ENCODE measurements around the gene ATP10B. TPM values are rescaled to one million over a fixed set of nuclear protein-coding genes. Genes with fewer than 3 reads are reported as not detected.

ATP10B gene
- polyA plus RNA-seq, 1 donor (not counting 4 experiments of a cell fraction or from before 2014, with no cell fraction given): 0.25 TPM

- FAIRE-seq: no peak
- Histone ChIP-seq H2AFZ (ENCODE audit: control insufficient read depth, low read length) (no peak overlapping the region), H4K20me1 (ENCODE audit: control insufficient read depth, extremely low read depth, insufficient read depth, low read length) (no peaks in the 10 kb centered on the region), H3K27ac (ENCODE audit: control insufficient read depth, insufficient read depth, low read length) (no peak overlapping the region), H3K4me1 (ENCODE audit: control insufficient read depth, extremely low read depth, insufficient read depth, low read length) (no peaks in the 10 kb centered on the region), H3K4me2 (ENCODE audit: control insufficient read depth, extremely low read depth, insufficient read depth, low read depth, low read length) (no peak overlapping the region), H3K36me3 (ENCODE audit: control insufficient read depth in 2 of 2, extremely low read depth in 1 of 2, insufficient read depth in 2 of 2, low read length in 2 of 2) (no peaks in the 10 kb centered on the region), H3K4me3 (ENCODE audit: control insufficient read depth in 2 of 3, extremely low read depth in 1 of 3, insufficient read depth in 2 of 3, low read depth in 1 of 3, low read length in 3 of 3) (no peak overlapping the region), H3K9me1 (ENCODE audit: control insufficient read depth, extremely low read depth, insufficient read depth, low read length) (no peaks in the 10 kb centered on the region), H3K9me3 (ENCODE audit: control insufficient read depth, low read depth, low read length) (no peaks in the 10 kb centered on the region), H3K79me2 (ENCODE audit: control insufficient read depth, insufficient read depth, low read length) (no peaks in the 10 kb centered on the region), H3K9ac (ENCODE audit: control insufficient read depth, extremely low read depth, insufficient read depth, low read length) (no peak overlapping the region), H3K27me3 (ENCODE audit: control insufficient read depth, extremely low read depth, insufficient read depth, low read length) (no peaks in the 10 kb centered on the region)
- TF ChIP-seq EZH2 (IDR thresholded peaks at IDR 0.05; ENCODE audit: low read length) (no peak), CTCF (optimal IDR thresholded peaks at IDR 0.05 in 1 of 3, IDR thresholded peaks at IDR 0.05 in 1 of 3, conservative IDR thresholded peaks at IDR 0.05 in 1 of 3; ENCODE audit: extremely low read depth in 1 of 3, insufficient read depth in 2 of 3, low read length in 3 of 3) (no peak)
- dilution Hi-C loops (cut with MboI; ENCODE audit: extremely low pct_ligation_motif_present, low sequenced_read_pairs): no loop called here
- no peak for DNase-seq (ENCODE audit: low read depth, low spot score)
Measured at GRCh38 chr5:160703547-160704189, 148.3 kb downstream of the ATP10B start.

- no peak for TF ChIP-seq EZH2 (IDR thresholded peaks at IDR 0.05; ENCODE audit: low read length)
- no peak for TF ChIP-seq CTCF (optimal IDR thresholded peaks at IDR 0.05 in 1 of 3, IDR thresholded peaks at IDR 0.05 in 1 of 3, conservative IDR thresholded peaks at IDR 0.05 in 1 of 3; ENCODE audit: extremely low read depth in 1 of 3, insufficient read depth in 2 of 3, low read length in 3 of 3)
- Histone ChIP-seq H3K4me1 (ENCODE audit: control insufficient read depth, extremely low read depth, insufficient read depth, low read length) (no peaks in the 10 kb centered on the region), H3K27ac (ENCODE audit: control insufficient read depth, insufficient read depth, low read length) (no peak overlapping the region), H3K4me2 (ENCODE audit: control insufficient read depth, extremely low read depth, insufficient read depth, low read depth, low read length) (no peak overlapping the region), H3K9ac (ENCODE audit: control insufficient read depth, extremely low read depth, insufficient read depth, low read length) (no peak overlapping the region), H3K9me3 (ENCODE audit: control insufficient read depth, low read depth, low read length) (no peaks in the 10 kb centered on the region), H3K79me2 (ENCODE audit: control insufficient read depth, insufficient read depth, low read length) (no peaks in the 10 kb centered on the region), H3K36me3 (ENCODE audit: control insufficient read depth in 2 of 2, extremely low read depth in 1 of 2, insufficient read depth in 2 of 2, low read length in 2 of 2) (no peaks in the 10 kb centered on the region), H3K4me3 (ENCODE audit: control insufficient read depth in 2 of 3, extremely low read depth in 1 of 3, insufficient read depth in 2 of 3, low read depth in 1 of 3, low read length in 3 of 3) (no peak overlapping the region), H3K27me3 (ENCODE audit: control insufficient read depth, extremely low read depth, insufficient read depth, low read length) (no peaks in the 10 kb centered on the region), H3K9me1 (ENCODE audit: control insufficient read depth, extremely low read depth, insufficient read depth, low read length) (no peaks in the 10 kb centered on the region), H2AFZ (ENCODE audit: control insufficient read depth, low read length) (no peak overlapping the region), H4K20me1 (ENCODE audit: control insufficient read depth, extremely low read depth, insufficient read depth, low read length) (no peaks in the 10 kb centered on the region)
- no peak for FAIRE-seq
- no peak for DNase-seq (ENCODE audit: low read depth, low spot score)
- dilution Hi-C loops (cut with MboI; ENCODE audit: extremely low pct_ligation_motif_present, low sequenced_read_pairs): no loop called here
Measured at GRCh38 chr5:160702934-160703333, 149.1 kb downstream of the ATP10B start.

All from keratinocyte (primary cell).